Bronchial smooth muscle cell (primary cell): ENCODE results near the gene LRP5. TPM values are rescaled to one million over a fixed set of nuclear protein-coding genes. Genes with fewer than 3 reads are reported as not detected.

Source experiments
- total RNA-seq: library from RNA; depleted of rRNA; stranded (reverse); fragments of >200 nt; gene quantifications from 2 replicates; pipeline ENCODE4 v1.2.1, GENCODE V29; 2014

Gene LRP5
- 7.1 and 40.5 TPM in 2 replicates for total RNA-seq

DNA sequence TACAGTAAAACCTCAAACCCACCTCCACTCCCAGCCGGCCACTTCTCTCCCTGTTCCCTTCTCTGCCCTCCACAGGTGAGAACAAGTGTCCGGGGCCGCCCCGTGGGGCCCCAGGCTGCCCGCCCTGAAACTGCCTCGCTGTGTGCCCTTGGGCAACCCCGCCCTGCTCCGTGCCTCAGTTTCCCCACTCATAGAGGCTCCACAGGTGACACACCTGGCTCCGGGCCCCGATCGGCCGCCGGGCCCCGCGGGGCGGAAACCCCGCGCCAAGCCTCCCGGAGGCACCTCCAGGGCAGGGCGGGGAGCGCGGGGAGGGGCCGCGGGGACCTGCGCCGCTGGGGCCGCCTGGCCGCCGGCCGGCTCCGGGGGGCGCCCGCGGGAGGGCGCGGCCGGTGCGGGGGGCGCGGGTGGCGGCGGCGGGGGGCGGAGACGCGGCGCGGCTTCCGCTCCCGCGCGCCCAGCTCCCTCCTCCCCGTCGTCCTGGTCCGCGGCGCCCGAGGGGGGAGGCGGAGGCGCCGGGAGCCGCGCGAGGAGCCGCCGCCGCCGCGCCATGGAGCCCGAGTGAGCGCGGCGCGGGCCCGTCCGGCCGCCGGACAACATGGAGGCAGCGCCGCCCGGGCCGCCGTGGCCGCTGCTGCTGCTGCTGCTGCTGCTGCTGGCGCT, at the start of gene LRP5:
Gene LRP5 (plus strand): TSS at position 475 of the 663 bp plus-strand sequence. CDS start 124 bp downstream, at position 599.

DNA sequence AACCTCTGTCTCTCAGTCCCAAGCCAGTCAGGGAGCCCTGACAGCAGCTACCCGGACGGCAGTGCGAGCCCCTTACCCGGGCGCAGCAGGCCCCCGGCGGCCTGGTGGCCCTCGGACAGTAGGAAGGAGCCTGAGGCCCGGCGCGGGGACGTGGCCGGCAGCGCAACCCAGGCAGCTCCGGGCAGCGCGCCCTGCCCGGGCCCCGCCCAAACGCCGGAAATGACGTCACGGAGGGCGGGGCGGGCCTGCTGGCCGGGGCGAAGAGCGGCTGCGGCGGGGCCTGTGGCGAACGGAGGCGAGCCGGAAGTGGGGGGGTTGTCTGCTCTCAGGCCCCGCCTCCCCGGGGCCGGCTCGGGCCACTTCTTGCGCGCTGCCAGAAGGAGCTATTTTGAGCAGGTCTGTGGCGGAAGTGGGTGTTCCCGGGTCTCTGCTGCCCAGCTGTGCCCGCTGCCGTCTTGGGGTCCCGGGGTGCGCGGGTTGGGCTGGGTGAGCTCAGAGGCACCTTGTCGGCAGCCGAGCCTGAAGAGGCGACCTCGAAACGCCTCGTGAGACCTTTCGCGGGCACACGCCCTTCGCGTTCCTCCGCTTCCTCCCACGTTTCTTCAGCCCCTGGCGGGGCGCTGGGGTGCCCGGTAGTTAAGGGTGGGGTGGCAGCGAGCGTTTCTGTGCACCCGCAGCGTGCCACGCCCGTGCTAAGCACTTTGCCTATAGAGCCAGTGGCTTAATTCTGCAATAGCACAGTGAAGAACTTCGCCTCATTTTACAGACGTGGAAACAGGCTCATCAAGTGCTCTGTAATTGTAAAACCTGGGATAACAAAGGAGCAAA, 40.4 kb upstream of the LRP5 start, which contains the start of gene C11orf24:
Gene C11orf24 (minus strand): TSS at position 193 of the 828 bp plus-strand sequence. CDS start 8,206 bp downstream, outside the sequence.

DNA sequence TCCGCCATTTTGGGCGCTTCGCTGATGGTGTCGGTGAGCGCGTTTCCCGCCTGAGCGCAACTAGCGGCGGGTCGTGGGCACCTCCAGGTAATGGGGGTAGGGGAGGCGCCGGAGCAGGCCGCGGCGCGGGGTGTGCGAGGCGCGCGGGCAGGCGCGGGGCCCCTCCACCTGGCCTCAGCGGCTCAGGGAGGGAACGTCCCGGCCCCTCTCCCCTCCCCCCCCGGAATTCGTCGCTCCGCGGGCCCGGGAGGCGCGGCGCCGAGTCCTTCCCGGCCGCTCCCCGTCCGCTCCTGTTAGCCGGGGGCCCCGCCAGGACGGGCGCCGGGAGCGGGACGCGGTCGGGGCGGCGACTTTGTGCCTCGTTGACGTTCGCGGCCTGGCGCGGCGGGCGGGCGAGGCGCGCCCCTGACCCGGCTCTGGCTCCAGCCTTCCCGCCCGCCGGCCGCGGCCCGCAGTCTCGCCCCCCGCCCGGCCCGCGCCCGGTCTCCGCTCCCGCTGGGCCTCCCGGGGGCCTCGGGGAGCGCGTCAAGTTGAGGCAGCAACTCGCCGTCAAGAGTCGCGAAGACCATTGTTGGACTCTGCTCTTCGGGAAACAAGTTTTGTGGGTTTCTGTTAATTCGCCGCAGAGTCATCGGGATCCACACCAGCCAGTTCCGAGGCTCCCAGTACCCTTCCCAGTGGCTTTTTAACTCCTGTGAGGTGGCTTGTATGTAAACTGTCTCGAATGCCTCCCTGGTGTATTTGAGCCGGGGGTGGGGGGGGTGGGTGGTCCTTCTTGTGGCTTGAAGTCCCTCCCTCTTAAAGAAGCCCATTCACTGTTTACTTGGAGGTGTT, 148.6 kb downstream of the LRP5 start, which contains the start of gene PPP6R3:
Gene PPP6R3 (plus strand): TSS at position 12 of the 834 bp plus-strand sequence. CDS start 76,913 bp downstream, outside the sequence.

Other genes with a start within 250 kb of the LRP5 start
- 4.0 and 5.8 TPM in 2 replicates for gene CHKA, start 191.2 kb upstream of the LRP5 start, total RNA-seq
- gene KMT5B, start 99.3 kb upstream of the LRP5 start, total RNA-seq, result 19.5 and 20.9 TPM in 2 replicates
- gene C11orf24, start 40.6 kb upstream of the LRP5 start, total RNA-seq, result 11.5 and 12.7 TPM in 2 replicates
- 75.3 and 108 TPM in 2 replicates for gene PPP6R3, start 148.2 kb downstream of the LRP5 start, total RNA-seq